ENCODE results near the gene MCTP1.

MCTP1 gene

DNA sequence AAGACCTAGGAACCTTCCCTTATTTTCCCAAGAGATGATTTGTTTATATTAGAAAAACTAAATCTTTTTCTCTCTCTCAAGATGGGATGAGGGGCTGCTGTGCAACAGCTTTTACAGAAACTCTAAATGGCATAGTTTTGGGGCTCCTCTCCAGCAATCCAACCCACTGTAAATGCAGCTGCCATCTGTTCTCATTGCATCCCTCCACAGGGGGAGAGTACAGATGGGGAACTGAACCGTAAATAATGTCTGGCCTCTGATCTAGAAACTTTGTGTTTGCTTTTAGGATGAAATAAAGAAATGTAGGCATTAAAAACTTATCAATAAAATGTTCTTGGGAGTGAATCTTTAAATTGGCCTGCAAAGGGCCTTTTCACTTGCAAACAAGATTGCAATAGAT is 291.4 kb downstream of the MCTP1 start:
- TF ChIP-seq GABPA (IDR thresholded peaks at IDR 0.05; ENCODE audit: low read depth) (no peak), REST (IDR thresholded peaks at IDR 0.05; ENCODE audit: insufficient replicate concordance, low read depth) (no peak), SPI1 (IDR thresholded peaks at IDR 0.05; ENCODE audit: borderline replicate concordance, low read depth) (no peak), POLR2AphosphoS5 (IDR thresholded peaks at IDR 0.05; ENCODE audit: low read depth) (no peak)
- TF ChIP-seq, protein P1, sequence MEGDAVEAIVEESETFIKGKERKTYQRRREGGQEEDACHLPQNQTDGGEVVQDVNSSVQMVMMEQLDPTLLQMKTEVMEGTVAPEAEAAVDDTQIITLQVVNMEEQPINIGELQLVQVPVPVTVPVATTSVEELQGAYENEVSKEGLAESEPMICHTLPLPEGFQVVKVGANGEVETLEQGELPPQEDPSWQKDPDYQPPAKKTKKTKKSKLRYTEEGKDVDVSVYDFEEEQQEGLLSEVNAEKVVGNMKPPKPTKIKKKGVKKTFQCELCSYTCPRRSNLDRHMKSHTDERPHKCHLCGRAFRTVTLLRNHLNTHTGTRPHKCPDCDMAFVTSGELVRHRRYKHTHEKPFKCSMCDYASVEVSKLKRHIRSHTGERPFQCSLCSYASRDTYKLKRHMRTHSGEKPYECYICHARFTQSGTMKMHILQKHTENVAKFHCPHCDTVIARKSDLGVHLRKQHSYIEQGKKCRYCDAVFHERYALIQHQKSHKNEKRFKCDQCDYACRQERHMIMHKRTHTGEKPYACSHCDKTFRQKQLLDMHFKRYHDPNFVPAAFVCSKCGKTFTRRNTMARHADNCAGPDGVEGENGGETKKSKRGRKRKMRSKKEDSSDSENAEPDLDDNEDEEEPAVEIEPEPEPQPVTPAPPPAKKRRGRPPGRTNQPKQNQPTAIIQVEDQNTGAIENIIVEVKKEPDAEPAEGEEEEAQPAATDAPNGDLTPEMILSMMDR (IDR thresholded peaks at IDR 0.05; ENCODE audit: insufficient read depth, low read length), result no peak
- Histone ChIP-seq H3K27me3 (ENCODE audit: insufficient read depth, poor library complexity, severe bottlenecking) (no peaks in the 10 kb centered on the region), H3K4me3 (replicated peaks; ENCODE audit: insufficient read depth, low read length) (no peak overlapping the region), H3K27ac (replicated peaks) (no peak overlapping the region)
- DNase-seq (ENCODE audit: low read depth in 1 of 2, low spot score in 1 of 2), result no peak

- Histone ChIP-seq H3K27ac (replicated peaks) (no peak overlapping the region), H3K27me3 (ENCODE audit: insufficient read depth, poor library complexity, severe bottlenecking) (no peaks in the 10 kb centered on the region), H3K4me3 (replicated peaks; ENCODE audit: insufficient read depth, low read length) (no peak overlapping the region)
- no peak for DNase-seq (ENCODE audit: low read depth in 1 of 2, low spot score in 1 of 2)
- TF ChIP-seq GABPA (IDR thresholded peaks at IDR 0.05; ENCODE audit: low read depth) (no peak), SPI1 (IDR thresholded peaks at IDR 0.05; ENCODE audit: borderline replicate concordance, low read depth) (no peak), REST (IDR thresholded peaks at IDR 0.05; ENCODE audit: insufficient replicate concordance, low read depth) (no peak), POLR2AphosphoS5 (IDR thresholded peaks at IDR 0.05; ENCODE audit: low read depth) (no peak)
- TF ChIP-seq, protein P1 (IDR thresholded peaks at IDR 0.05; ENCODE audit: insufficient read depth, low read length), result no peak
Observed at GRCh38 chr5:94992325-94992724, 292.6 kb downstream of the MCTP1 start.

- TF ChIP-seq REST (IDR thresholded peaks at IDR 0.05; ENCODE audit: insufficient replicate concordance, low read depth), result no peak
- TF ChIP-seq, protein P1 (IDR thresholded peaks at IDR 0.05; ENCODE audit: insufficient read depth, low read length), result no peak
- no peak for TF ChIP-seq POLR2AphosphoS5 (IDR thresholded peaks at IDR 0.05; ENCODE audit: low read depth)
- no peak for TF ChIP-seq SPI1 (IDR thresholded peaks at IDR 0.05; ENCODE audit: borderline replicate concordance, low read depth)
- no peak for TF ChIP-seq GABPA (IDR thresholded peaks at IDR 0.05; ENCODE audit: low read depth)
- DNase-seq (ENCODE audit: low read depth in 1 of 2, low spot score in 1 of 2), result no peak
- no peak overlapping the region for H3K4me3 ChIP-seq (replicated peaks; ENCODE audit: insufficient read depth, low read length)
- H3K27me3 ChIP-seq (ENCODE audit: insufficient read depth, poor library complexity, severe bottlenecking), result no peaks in the 10 kb centered on the region
- H3K27ac ChIP-seq (replicated peaks), result no peak overlapping the region
Observed at GRCh38 chr5:94983861-94984535, 300.9 kb downstream of the MCTP1 start.
